Measurements from ENCODE around the gene PDLIM1.

DNA sequence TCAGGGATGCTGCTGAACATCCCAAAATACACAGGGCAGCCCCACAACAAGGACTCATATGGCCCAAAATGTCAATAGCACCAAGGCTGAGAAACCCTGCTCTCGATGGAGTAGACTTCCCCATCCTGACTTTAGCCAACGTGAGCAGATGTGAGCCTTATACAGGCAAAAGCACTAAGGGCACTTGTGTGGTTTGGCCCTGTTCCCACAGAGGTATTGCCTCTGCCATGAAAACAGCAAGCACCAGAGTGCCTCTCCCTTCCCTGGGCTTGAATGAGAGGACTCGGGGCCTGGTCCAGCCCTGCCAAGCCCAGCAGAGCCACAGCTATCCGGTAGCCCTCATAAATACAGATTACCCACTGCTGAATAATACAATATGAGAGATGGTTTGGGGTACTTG, 49.3 kb downstream of the PDLIM1 start:
- TF ChIP-seq, protein P1, sequence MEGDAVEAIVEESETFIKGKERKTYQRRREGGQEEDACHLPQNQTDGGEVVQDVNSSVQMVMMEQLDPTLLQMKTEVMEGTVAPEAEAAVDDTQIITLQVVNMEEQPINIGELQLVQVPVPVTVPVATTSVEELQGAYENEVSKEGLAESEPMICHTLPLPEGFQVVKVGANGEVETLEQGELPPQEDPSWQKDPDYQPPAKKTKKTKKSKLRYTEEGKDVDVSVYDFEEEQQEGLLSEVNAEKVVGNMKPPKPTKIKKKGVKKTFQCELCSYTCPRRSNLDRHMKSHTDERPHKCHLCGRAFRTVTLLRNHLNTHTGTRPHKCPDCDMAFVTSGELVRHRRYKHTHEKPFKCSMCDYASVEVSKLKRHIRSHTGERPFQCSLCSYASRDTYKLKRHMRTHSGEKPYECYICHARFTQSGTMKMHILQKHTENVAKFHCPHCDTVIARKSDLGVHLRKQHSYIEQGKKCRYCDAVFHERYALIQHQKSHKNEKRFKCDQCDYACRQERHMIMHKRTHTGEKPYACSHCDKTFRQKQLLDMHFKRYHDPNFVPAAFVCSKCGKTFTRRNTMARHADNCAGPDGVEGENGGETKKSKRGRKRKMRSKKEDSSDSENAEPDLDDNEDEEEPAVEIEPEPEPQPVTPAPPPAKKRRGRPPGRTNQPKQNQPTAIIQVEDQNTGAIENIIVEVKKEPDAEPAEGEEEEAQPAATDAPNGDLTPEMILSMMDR (IDR thresholded peaks at IDR 0.05): no peak
- TF ChIP-seq POLR2AphosphoS5 (IDR thresholded peaks at IDR 0.05): no peak
- no peak for TF ChIP-seq POLR2A (IDR thresholded peaks at IDR 0.05)
